AG04449 (cell line): ENCODE measurements around the gene TXNL4A.

Source experiments
- CTCF ChIA-PET: fragments of 350-600 bp; formaldehyde crosslinking; extraction: SDS; loops from one replicate; lab custom pipeline; 2021; ENCODE audit warnings: antibody characterized with exemption; lab: Yijun Ruan, JAX
- POLR2A ChIA-PET: fragments of 400-600, 350-600 bp; formaldehyde crosslinking; extraction: SDS; loops from one replicate; lab custom pipeline; 2020; ENCODE audit warnings: antibody characterized with exemption, inconsistent platforms; lab: Yijun Ruan, JAX
- DNase-seq: peaks from one replicate; pipeline ENCODE4 v3.0.0-alpha.2; 2010; ENCODE audit warnings: low read depth, low spot score
- H3K4me3 ChIP-seq: 2 replicates; pipeline ENCODE4 v1.5.1; 2011; ENCODE audit warnings: low read depth, mild to moderate bottlenecking, control low read depth, low read length
- TF ChIP-seq, protein P1 (sequence below): IDR thresholded peaks from one replicate; pipeline ENCODE4 v1.5.1; 2011; ENCODE audit warnings: mild to moderate bottlenecking, moderate library complexity, low read length, control low read depth, inconsistent platforms; ENCODE audit not compliant: insufficient read depth; ENCODE audit errors: missing control alignments

Gene TXNL4A

DNA sequence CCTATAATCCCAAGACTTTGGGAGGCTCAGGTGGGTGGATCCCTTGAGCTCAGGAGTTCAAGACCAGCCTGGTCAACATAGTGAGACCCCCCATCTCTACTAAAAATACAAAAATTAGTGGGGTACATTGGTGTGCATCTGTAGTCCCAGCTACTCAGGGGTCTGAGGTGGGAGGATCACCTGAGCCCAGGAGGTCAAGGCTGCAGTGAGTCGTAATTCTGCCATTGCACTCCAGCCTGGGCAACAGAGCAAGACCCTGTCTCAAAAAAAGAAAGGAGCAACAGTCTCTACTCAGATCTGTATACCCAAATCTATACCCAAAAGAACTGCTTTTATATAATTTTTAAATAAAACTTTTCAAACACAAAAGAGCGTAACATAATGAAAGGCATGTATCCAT is 29.4 kb downstream of the TXNL4A start:
- TF ChIP-seq, protein P1, sequence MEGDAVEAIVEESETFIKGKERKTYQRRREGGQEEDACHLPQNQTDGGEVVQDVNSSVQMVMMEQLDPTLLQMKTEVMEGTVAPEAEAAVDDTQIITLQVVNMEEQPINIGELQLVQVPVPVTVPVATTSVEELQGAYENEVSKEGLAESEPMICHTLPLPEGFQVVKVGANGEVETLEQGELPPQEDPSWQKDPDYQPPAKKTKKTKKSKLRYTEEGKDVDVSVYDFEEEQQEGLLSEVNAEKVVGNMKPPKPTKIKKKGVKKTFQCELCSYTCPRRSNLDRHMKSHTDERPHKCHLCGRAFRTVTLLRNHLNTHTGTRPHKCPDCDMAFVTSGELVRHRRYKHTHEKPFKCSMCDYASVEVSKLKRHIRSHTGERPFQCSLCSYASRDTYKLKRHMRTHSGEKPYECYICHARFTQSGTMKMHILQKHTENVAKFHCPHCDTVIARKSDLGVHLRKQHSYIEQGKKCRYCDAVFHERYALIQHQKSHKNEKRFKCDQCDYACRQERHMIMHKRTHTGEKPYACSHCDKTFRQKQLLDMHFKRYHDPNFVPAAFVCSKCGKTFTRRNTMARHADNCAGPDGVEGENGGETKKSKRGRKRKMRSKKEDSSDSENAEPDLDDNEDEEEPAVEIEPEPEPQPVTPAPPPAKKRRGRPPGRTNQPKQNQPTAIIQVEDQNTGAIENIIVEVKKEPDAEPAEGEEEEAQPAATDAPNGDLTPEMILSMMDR: no peak
- ChIA-PET CTCF (interaction anchor here (1.1 kb wide), 1 partner anchor 146 kb away, joined by 3 read pairs; no protein-coding TSS in a partner anchor), POLR2A (no interaction called here)
- no peak for DNase-seq
- no peak overlapping the region for H3K4me3 ChIP-seq

DNA sequence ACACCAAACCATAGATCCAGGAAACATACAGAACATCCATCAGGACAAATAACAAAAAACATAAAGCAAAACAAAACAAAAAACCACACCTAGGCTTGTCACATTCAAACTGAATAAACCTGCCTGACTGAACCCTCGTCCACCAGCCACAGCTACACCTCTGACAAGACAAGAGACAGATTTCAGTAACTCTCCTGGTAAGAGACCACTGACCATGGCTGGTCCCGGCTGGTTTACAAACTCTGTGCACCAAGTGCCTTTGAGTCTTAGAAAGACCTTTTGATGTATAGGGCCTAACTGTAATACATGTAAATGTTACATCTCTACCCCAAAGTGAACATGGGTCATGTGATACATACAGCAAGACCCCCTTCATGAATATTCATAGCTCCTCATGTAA is 32.1 kb downstream of the TXNL4A start:
- CTCF ChIA-PET: no interaction called here
- no peak overlapping the region for H3K4me3 ChIP-seq
- POLR2A ChIA-PET: no interaction called here
- no peak for DNase-seq
- TF ChIP-seq, protein P1: no peak

DNA sequence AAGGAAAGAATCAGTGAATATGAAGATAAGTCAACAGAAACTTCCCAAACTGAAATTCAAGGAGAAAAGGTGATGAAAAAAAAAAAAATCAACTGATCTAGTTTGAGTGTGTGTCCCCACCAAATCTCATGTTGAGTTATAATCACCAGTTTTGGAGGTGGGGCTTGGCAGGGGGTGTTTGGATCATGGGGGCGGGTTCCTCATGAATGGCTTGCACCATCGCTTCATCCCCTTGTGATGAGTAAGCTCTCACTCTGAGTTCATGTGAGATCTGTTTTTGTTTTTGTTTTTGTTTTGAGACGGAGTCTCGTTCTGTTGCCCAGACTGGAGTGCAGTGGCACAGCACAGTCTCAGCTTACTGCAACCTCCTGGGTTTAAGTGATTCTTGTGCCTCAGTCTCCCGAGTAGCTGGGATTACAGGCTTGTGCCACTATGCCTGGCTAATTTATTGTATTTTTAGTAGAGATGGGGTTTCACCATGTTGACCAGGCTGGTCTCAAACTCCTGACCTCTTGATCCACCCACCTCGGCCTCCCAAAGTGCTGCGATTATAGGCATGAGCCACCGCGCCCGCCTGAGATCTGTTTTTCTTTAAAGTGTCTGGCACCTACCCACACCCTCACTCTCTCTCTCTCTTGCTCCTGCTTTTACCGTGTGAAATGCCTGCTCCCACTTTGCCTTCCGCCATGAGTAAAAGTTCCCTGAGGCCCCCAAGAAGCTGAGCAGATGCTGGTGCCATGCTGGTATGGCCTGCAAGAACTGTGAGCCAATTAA is 32.9 kb downstream of the TXNL4A start:
- ChIA-PET CTCF (no interaction called here), POLR2A (no interaction called here)
- TF ChIP-seq, protein P1: no peak
- no peak overlapping the region for H3K4me3 ChIP-seq
- no peak for DNase-seq

DNA sequence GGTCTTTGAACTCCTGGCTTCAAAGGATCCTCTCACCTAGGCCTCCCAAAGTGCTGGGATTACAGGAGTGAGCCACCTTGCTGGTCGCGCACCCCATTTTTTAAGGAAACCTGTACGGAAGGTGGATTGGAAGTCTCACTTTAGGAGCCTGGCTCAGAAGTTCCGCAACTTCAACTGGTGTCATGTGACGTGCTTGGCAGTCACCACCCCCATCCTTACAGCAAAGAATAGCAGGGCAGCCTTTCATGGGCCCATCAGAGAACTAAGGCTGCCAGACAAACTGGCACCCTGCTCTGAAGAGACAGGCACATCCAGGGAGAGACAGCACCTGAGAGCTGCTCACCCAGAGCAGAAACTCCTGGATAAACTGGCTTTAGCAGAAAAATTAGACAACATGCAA is 33.6 kb downstream of the TXNL4A start:
- H3K4me3 ChIP-seq: no peak overlapping the region
- POLR2A ChIA-PET: interaction anchor here (0.9 kb wide), 1 partner anchor 12 kb away, joined by 4 read pairs; no protein-coding TSS in a partner anchor
- CTCF ChIA-PET: no interaction called here
- TF ChIP-seq, protein P1: no peak
- no peak for DNase-seq

DNA sequence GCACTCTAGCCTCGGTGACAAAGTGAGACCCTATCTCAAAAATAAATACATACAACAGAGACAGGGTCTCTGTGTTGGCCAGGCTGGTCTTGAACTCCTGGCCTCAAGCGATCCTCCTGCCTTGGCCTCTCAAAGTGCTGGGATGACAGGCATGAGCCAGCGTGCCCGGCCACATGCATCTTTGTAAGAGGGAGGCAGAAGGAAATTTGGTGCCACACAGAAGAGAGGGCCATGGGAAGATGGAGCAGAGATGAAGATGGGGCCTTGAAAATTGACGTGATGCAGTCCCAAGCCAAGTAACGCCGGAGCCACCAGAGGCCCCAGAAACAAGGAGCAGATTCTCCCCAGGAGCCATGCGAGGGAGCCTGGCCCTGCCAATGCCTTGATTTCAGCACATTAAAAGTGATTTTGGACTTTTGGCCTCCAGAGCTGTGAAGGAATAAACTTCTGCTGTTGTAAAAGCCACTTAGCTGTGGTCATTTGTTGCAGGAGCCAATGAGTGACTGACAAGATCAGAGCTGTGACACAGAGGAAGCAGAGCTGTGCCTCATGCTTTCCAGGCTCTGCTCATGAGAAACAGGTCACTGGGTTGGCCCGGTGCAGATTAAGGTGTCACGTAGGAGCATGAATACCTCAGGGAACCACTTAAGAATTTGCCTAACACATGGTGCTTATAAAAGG is 34.3 kb downstream of the TXNL4A start:
- ChIA-PET CTCF (no interaction called here), POLR2A (interaction anchor here (0.9 kb wide), 1 partner anchor 12 kb away, joined by 4 read pairs; no protein-coding TSS in a partner anchor)
- H3K4me3 ChIP-seq: no peak overlapping the region
- TF ChIP-seq, protein P1: no peak
- DNase-seq: no peak

DNA sequence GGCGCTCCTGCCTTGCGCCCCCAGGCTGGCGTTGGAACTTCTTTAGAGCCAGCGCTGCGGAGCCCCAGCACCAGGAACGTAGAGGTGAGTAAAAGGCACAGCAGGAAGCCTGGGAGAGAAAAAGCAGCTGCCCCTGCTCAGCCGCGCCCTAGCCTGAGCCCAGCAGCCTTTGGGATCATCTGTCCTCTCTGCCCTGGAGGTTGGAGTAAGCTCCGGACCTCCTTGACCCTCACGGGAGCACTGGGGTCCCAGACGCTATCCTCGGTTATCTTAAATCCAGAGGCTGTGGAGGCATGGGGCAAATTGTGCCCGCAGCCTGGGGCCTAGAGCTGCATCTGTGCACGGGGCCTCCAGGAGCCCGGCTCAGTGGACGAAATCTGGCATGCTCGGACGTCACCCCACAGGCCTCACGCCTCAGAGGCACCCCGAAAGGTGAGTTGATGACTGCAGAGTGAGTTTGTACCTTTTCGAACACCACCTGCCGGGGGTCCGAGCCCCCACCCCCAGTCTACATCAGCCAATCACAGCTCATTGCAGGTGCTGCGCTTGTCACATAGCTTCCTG is 35.3 kb downstream of the TXNL4A start:
- H3K4me3 ChIP-seq: peak overlapping the region; percentile 71
- ChIA-PET CTCF (no interaction called here), POLR2A (no interaction called here)
- DNase-seq: no peak
- TF ChIP-seq, protein P1: no peak
